ENCODE measurements around the gene ZNF385A.

ZNF385A gene

GRCh38 chr12:54384591-54385041 lies at the start of gene ZNF385A:
ZNF385A (minus strand) TSS chr12:54384733; CDS start chr12:54384514, 219 bp downstream.
- no peak for TF ChIP-seq GATA3 (IDR thresholded peaks at IDR 0.05; ENCODE audit: low read depth, low read length)
- TF ChIP-seq GATA2 (IDR thresholded peaks at IDR 0.05; ENCODE audit: low read depth, low read length) = no peak

- TF ChIP-seq GATA2 (IDR thresholded peaks at IDR 0.05; ENCODE audit: low read depth, low read length) (no peak), GATA3 (IDR thresholded peaks at IDR 0.05; ENCODE audit: low read depth, low read length) (no peak)
Observed at GRCh38 chr12:54432815-54433164, 48.3 kb upstream of the ZNF385A start.

DNA sequence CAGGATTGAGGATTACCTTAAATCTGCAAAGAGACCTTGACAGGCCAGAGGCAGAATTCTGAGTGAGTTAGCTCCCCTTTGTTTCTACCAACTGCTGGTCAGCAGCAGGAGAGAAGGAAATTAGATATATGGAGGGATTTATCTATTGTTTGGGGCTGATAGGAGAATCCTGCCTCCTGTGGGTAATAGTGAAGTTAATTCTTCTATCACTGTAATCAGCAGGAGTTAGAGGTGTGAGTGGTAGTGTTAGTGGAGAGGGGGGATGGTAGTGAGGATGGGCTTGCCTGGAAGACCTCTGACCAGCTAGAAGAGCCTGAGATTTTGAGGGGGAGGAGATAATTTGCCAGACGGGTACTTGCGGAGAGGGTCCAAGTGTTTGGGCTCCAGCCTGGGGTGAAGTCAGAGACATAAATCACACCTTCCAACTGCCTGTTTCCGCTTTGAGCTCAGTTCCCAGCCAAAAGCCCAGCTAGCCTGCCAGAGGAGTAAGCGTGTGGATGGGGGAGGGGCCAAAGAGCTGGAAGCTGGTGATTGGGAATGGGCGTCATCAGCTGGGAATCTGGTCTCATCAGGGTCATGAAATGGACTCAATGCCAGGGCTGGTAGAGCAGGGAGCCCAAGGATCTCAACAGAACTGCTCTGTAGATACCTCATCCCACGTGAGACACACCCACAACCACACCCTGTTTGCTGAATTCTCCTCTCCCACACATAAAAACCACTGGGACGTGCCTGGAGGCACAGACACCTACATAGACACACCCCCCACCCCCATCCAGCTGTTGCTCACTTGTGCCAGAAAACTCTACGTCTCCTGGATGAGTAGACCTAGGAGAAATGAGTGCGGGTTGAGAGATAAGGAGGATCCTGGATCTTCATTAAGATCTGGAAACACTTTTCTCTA lies 47.6 kb upstream of the ZNF385A start:
- no peak for TF ChIP-seq GATA3 (IDR thresholded peaks at IDR 0.05; ENCODE audit: low read depth, low read length)
- no peak for TF ChIP-seq GATA2 (IDR thresholded peaks at IDR 0.05; ENCODE audit: low read depth, low read length)

GRCh38 chr12:54430471-54431069 lies 46.0 kb upstream of the ZNF385A start:
- TF ChIP-seq GATA2 (IDR thresholded peaks at IDR 0.05; ENCODE audit: low read depth, low read length) = no peak
- TF ChIP-seq GATA3 (IDR thresholded peaks at IDR 0.05; ENCODE audit: low read depth, low read length) = no peak

DNA sequence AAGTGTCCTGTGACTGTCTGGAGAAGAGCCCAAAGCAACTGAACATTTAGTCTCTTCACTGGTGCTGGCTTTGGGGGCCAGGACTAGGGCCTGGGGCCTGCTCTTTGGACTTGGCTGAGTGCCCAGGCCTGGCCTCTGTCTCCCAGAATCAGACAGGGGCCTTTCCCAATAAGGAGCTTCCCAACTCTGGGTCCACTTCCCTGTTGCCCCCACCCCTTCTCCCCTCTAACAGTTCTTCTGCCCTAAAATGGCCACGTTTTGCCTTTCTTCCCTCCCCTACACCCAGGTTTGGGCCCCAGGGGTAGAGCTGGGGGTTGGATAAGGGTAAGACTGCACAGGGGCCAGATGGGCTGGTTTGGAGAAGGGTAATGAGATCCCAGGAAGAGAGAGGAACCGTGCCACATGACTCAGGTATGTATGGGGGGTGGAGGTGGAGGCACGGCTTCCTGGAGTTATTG lies 44.5 kb upstream of the ZNF385A start:
- TF ChIP-seq GATA3 (IDR thresholded peaks at IDR 0.05; ENCODE audit: low read depth, low read length) (no peak), GATA2 (IDR thresholded peaks at IDR 0.05; ENCODE audit: low read depth, low read length) (no peak)

DNA sequence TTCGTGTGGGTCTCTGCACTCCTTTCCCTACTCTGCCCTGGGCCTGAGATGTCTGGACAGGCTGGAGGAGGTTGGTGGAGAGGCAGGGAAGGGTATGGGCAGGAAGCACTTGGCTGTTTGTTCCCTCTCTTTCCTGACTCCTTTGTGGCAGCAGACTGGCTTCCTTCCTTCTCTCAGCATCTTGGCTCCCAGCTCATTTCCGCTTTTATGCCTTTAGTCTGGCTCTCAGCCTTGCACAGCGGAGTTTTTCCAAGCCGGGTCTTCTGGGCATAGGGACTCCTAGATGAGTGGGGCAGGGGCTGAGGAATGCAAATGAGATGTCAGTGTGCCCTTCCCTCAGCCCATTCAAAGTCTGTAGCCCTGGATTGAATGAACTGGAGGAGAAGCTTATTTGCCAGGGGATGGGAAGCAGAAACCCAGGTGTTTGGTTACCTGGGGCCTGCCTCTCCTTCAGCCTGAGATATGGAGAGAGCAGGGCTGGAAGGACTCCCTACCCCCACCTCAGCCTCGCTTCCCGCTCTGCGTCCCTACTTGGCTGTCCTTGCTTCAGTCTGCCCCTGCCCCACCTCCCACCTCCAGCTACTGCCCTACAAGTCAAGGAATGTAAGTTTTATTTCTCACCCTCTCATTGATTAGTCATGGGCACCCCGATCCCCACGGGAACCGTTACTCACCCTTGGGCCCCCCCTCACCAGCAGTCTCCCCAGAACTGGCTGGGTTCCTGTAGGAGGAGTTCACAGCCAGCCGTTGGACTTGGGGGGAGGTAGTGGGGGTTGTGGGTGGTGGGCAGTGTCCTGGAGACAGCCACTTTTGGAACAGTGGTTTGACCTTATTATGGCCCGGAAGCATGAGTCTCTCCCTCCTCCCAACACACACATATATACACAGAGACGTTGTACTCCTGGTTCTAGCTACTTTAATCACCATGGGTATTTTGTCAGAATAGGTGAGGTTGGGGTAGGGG lies 43.8 kb upstream of the ZNF385A start:
- TF ChIP-seq GATA3 (IDR thresholded peaks at IDR 0.05; ENCODE audit: low read depth, low read length) (no peak), GATA2 (IDR thresholded peaks at IDR 0.05; ENCODE audit: low read depth, low read length) (no peak)

DNA sequence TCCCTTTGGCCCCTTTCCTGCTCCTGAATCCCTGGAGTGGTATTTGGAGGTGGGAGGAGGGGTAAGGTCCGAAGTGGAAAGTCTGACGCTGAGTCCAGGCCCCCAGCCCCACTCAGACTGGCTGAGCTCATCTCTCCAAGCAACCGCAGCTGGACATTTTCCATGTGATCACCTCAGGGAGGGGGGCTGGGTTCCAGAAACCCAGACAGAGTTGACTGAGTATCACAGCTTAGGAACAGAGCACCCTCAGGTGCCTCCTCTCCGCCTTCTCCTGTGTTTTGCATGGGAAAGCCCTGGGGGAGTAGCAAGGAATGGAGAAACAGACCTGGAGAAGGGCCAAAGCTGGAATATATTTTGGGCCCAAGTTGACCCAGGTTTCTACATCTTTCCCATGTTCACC lies 42.6 kb upstream of the ZNF385A start:
- TF ChIP-seq GATA2 (IDR thresholded peaks at IDR 0.05; ENCODE audit: low read depth, low read length) (no peak), GATA3 (IDR thresholded peaks at IDR 0.05; ENCODE audit: low read depth, low read length) (no peak)

DNA sequence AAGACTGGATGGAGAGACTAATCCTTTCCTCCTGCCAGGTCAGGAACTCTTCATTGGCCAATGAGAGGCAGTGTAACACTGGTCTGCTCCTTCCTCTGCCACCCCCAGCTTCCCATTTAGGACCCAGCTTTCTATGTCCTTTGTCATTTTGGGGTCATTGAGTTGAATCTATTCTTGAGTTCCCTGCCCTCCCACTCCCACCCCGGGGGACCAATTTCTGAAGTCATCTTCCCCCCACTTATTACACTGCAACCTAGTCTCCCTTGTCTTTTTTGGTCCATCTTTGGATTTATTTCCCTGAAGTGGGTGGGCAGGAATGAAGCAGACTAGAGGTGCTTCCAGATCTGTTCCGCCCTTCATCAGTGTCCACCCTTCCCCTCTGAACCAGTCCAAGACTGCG lies 42.2 kb upstream of the ZNF385A start:
- no peak for TF ChIP-seq GATA3 (IDR thresholded peaks at IDR 0.05; ENCODE audit: low read depth, low read length)

GRCh38 chr12:54425702-54426101 lies 41.2 kb upstream of the ZNF385A start:
- TF ChIP-seq GATA2 (IDR thresholded peaks at IDR 0.05; ENCODE audit: low read depth, low read length) (no peak), GATA3 (IDR thresholded peaks at IDR 0.05; ENCODE audit: low read depth, low read length) (no peak)

- TF ChIP-seq GATA3 (IDR thresholded peaks at IDR 0.05; ENCODE audit: low read depth, low read length) = no peak
- TF ChIP-seq GATA2 (IDR thresholded peaks at IDR 0.05; ENCODE audit: low read depth, low read length) = no peak
Observed at GRCh38 chr12:54424224-54424623, 39.7 kb upstream of the ZNF385A start.

- no peak for TF ChIP-seq GATA3 (IDR thresholded peaks at IDR 0.05; ENCODE audit: low read depth, low read length)
- TF ChIP-seq GATA2 (IDR thresholded peaks at IDR 0.05; ENCODE audit: low read depth, low read length) = no peak
Observed at GRCh38 chr12:54423816-54424150, 39.2 kb upstream of the ZNF385A start.

DNA sequence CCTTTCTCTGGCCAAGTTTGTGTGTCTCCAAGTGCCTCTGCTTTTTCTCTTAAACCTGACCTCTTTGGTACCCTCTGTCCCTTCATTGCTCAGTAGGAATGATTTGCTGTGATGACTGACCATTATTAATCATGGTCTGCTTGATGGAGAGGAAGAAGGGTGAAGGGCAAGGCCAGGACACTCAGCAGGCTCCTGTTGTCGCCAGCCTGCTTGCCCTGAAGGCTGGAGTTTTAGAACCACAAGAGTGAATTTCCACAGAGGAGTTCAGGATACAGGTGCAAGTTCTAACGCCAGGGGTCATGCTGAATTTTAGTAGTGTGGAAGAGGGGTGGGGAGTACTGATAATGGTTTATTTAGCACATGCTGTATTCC lies 37.3 kb upstream of the ZNF385A start:
- TF ChIP-seq GATA3 (IDR thresholded peaks at IDR 0.05; ENCODE audit: low read depth, low read length) (no peak), GATA2 (IDR thresholded peaks at IDR 0.05; ENCODE audit: low read depth, low read length) (no peak)

DNA sequence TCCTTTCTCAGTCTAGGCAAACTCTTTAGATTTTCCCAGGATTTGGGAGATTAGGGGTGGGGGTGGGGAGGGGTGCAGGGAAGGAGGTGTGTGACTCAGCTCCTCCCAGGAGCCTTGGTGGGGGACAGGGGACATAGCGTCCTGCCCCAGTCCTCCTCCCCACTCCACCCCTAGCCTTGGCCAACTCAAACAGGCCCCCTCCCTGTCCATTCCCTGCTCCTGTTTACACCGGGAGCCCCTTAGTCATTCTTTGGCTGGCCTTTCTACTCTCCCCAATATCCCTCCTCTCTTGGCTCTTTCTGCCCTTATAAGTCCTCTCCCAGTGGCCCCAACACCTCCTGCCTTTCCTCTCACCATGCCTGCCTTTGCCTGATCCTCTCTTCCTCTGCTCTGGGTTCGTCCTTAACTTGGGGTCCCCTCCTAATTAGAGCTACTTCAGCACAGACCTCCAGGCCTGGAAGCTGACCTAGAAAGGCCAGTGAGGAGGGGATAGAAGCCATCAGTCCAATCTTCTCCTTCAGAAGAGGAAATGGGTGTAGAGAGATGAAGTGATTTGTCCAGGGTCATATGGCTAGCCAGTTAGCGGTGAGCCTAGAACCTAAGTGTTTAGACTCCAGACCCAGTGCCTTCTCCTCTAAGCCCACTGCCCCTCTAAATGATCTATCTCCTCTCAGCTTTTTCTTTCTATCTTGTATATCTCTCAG lies 36.8 kb upstream of the ZNF385A start:
- no peak for TF ChIP-seq GATA3 (IDR thresholded peaks at IDR 0.05; ENCODE audit: low read depth, low read length)
- TF ChIP-seq GATA2 (IDR thresholded peaks at IDR 0.05; ENCODE audit: low read depth, low read length) = no peak

GRCh38 chr12:54420766-54421144 lies 36.2 kb upstream of the ZNF385A start:
- no peak for TF ChIP-seq GATA3 (IDR thresholded peaks at IDR 0.05; ENCODE audit: low read depth, low read length)
- no peak for TF ChIP-seq GATA2 (IDR thresholded peaks at IDR 0.05; ENCODE audit: low read depth, low read length)

Data from SH-SY5Y (cell line).